Transverse colon (tissue), 4 donors: ENCODE measurements around the gene IQCF6. TPM values are rescaled to one million over a fixed set of nuclear protein-coding genes. Genes with fewer than 3 reads are reported as not detected.

ENCODE experiments used
- DNase-seq: peaks from one replicate; pipeline ENCODE4 v3.0.0-alpha.2; 2019
- H3K27ac ChIP-seq, 4 donors: fragments of 200-600 bp; sonication (generic); 2 replicates each; pipeline ENCODE4 v1.5.1; 2016 to 2018; ENCODE audit warnings: inconsistent platforms in 4 of 4
- H3K27me3 ChIP-seq: fragments of 200-600 bp; sonication (generic); 2 replicates; pipeline ENCODE4 v1.5.1; 2017; ENCODE audit warnings: inconsistent platforms
- H3K36me3 ChIP-seq, 4 donors: fragments of 200-600 bp; sonication (generic); 2 replicates each; pipeline ENCODE4 v1.5.1; 2017 to 2019; ENCODE audit warnings: inconsistent platforms in 4 of 4
- H3K4me1 ChIP-seq, 4 donors: fragments of 200-600 bp; sonication (generic); 2 replicates each; pipeline ENCODE4 v1.5.1; 2017 to 2020; ENCODE audit warnings: inconsistent platforms in 4 of 4
- H3K4me3 ChIP-seq, 4 donors: fragments of 200-600 bp; sonication (generic); 1 replicate in 1 of 4; 2 replicates in 3 of 4; pipeline versions ENCODE4 v1.5.1 to v1.6.1; 2017 to 2019; ENCODE audit warnings: inconsistent platforms in 4 of 4
- H3K9me3 ChIP-seq, 2 donors: fragments of 200-600 bp; sonication (generic); 2 replicates each; pipeline ENCODE4 v1.5.1; 2017 to 2019; ENCODE audit warnings: inconsistent platforms in 2 of 2
- CTCF ChIP-seq, 5 experiments: fragments of 200-600 bp in 3 of 5; fragments of 450-650 bp in 2 of 5; sonication (generic) in 3 of 5; IDR thresholded peaks; 1 replicate in 2 of 5; 2 replicates in 3 of 5; pipeline ENCODE4 v1.5.1; 2016 to 2017; ENCODE audit warnings: antibody characterized with exemption in 5 of 5, inconsistent platforms in 3 of 5, mild to moderate bottlenecking in 2 of 5, moderate library complexity in 1 of 5
- EP300 ChIP-seq: sonication (generic); formaldehyde crosslinking; IDR thresholded peaks from one replicate; pipeline ENCODE4 v1.6.1; 2017; ENCODE audit warnings: antibody characterized with exemption, low read depth
- POLR2A ChIP-seq: fragments of 450-650 bp; IDR thresholded peaks from one replicate; pipeline ENCODE4 v1.6.1; 2016; ENCODE audit warnings: antibody characterized with exemption, mild to moderate bottlenecking, moderate library complexity
- POLR2AphosphoS5 ChIP-seq, 3 donors: sonication (generic); formaldehyde crosslinking; IDR thresholded peaks; one replicate each; pipeline ENCODE4 v1.6.1; 2016; ENCODE audit warnings: antibody characterized with exemption in 3 of 3
- WGBS, 2 donors: methylation state at CpG; one replicate each; pipeline ENCODE4 v1.1.5; 2018; ENCODE audit warnings: low coverage in 1 of 2; 5-methylcytosine and 5-hydroxymethylcytosine counted together
- in situ Hi-C, 4 donors: fragments of 200-750 bp; cut with MboI; loops; one replicate each; pipeline versions ENCODE4 v1.15.0 to v1.15.1; 2017; ENCODE audit warnings: low sequenced_read_pairs in 3 of 4, low pct_ligation_motif_present in 1 of 4, low pct_unique_long_range_greater_than_20kb in 1 of 4
- intact Hi-C: fragments of 100-400 bp; cut with DNase I; formaldehyde crosslinking; loops from one replicate; pipeline ENCODE4 v1.15.1; 2023; ENCODE audit warnings: low total_unique reads
- total RNA-seq, 4 donors: library from RNA; depleted of rRNA; stranded (reverse); fragments of >200 nt; gene quantifications; one replicate each; pipeline ENCODE4 v1.1.0, GENCODE V29; 2016

Gene IQCF6
- total RNA-seq, 4 donors from 2014 or later: not detected

- Histone ChIP-seq H3K27me3 (peaks cover 31% of the 10 kb centered on the region), H3K4me3 (no peak overlapping the region), H3K9me3 (no peaks in the 10 kb centered on the region), H3K27ac (no peak overlapping the region), H3K4me1 (no peaks in the 10 kb centered on the region), H3K36me3 (no peaks in the 10 kb centered on the region)
- in situ Hi-C loops (loop anchor here in 2 of 4 donors (25.0 kb wide), 1 partner anchor 288 kb away; the partner anchor contains the start of gene DCAF1 (in 2 of the 2)), intact Hi-C loops (loop anchor here (10.0 kb wide), 1 partner anchor 295 kb away; the partner anchor contains the start of gene DCAF1)
- TF ChIP-seq EP300: no peak
- peak; percentile 54 to 74 (median 70) for TF ChIP-seq CTCF (IDR thresholded peaks at IDR 0.05)
- TF ChIP-seq POLR2A: no peak
- TF ChIP-seq POLR2AphosphoS5 (IDR thresholded peaks at IDR 0.05): no peak
- no peak for DNase-seq
- 0 to 19% methylated on average over 2 to 3 of the region's 3 CpGs for WGBS, 2 donors
Observed at GRCh38 chr3:51799879-51800749, 21.1 kb upstream of the IQCF6 start.

- in situ Hi-C loops (loop anchor here in 1 of 4 donors (25.0 kb wide), 1 partner anchor 286 kb away; the partner anchor contains the start of gene DCAF1), intact Hi-C loops (loop anchor here (10.0 kb wide), 1 partner anchor 294 kb away; the partner anchor contains the start of gene DCAF1)
- H3K4me1 ChIP-seq: no peaks in the 10 kb centered on the region
- no peak overlapping the region for H3K27ac ChIP-seq
- H3K9me3 ChIP-seq: no peaks in the 10 kb centered on the region
- no peak for DNase-seq
- H3K4me3 ChIP-seq: no peak overlapping the region
- no peak for TF ChIP-seq EP300
- TF ChIP-seq POLR2A: no peak
- no peak for TF ChIP-seq CTCF (IDR thresholded peaks at IDR 0.05)
- TF ChIP-seq POLR2AphosphoS5 (IDR thresholded peaks at IDR 0.05): no peak
- peaks cover 31% of the 10 kb centered on the region for H3K27me3 ChIP-seq
- H3K36me3 ChIP-seq: no peaks in the 10 kb centered on the region
- WGBS, 2 donors: 51 to 53% methylated on average over 3 of the region's 3 CpGs
Observed at GRCh38 chr3:51798411-51798963, 19.4 kb upstream of the IQCF6 start.

- intact Hi-C loops (loop anchor here (10.0 kb wide), 1 partner anchor 292 kb away; the partner anchor contains the start of gene DCAF1), in situ Hi-C loops (loop anchor here in 1 of 4 donors (25.0 kb wide), 1 partner anchor 285 kb away; the partner anchor contains the start of gene DCAF1)
- Histone ChIP-seq H3K27me3 (peaks cover 31% of the 10 kb centered on the region), H3K36me3 (no peaks in the 10 kb centered on the region), H3K27ac (no peak overlapping the region), H3K4me3 (no peak overlapping the region), H3K9me3 (no peaks in the 10 kb centered on the region), H3K4me1 (no peaks in the 10 kb centered on the region)
- 83 to 86% methylated on average over 1 of the region's 1 CpG for WGBS, 2 donors
- TF ChIP-seq CTCF (IDR thresholded peaks at IDR 0.05) (no peak), EP300 (no peak), POLR2AphosphoS5 (IDR thresholded peaks at IDR 0.05) (no peak)
- no peak for DNase-seq
Observed at GRCh38 chr3:51796854-51797253, 17.8 kb upstream of the IQCF6 start.

GRCh38 chr3:51794206-51794605 is 15.2 kb upstream of the IQCF6 start:
- in situ Hi-C loops: loop anchor here in 1 of 4 donors (25.0 kb wide), 1 partner anchor 282 kb away; the partner anchor contains the start of gene DCAF1
- H3K4me3 ChIP-seq: no peak overlapping the region
- 74 to 83% methylated on average over 1 to 2 of the region's 2 CpGs for WGBS, 2 donors
- H3K4me1 ChIP-seq: no peaks in the 10 kb centered on the region
- no peaks in the 10 kb centered on the region for H3K9me3 ChIP-seq
- no peak overlapping the region for H3K27ac ChIP-seq
- H3K27me3 ChIP-seq: peaks cover 31% of the 10 kb centered on the region
- intact Hi-C loops: loop anchor here (10.0 kb wide), 1 partner anchor 289 kb away; the partner anchor contains the start of gene DCAF1
- no peak for DNase-seq
- H3K36me3 ChIP-seq: no peaks in the 10 kb centered on the region
- TF ChIP-seq EP300: no peak
- no peak for TF ChIP-seq CTCF (IDR thresholded peaks at IDR 0.05)
- TF ChIP-seq POLR2AphosphoS5 (IDR thresholded peaks at IDR 0.05): no peak
- no peak for TF ChIP-seq POLR2A
